IMR-90 (cell line): Measurements from ENCODE around the gene MFAP4. TPM values are rescaled to one million over a fixed set of nuclear protein-coding genes. Genes with fewer than 3 reads are reported as not detected.

ENCODE experiments used
- ATAC-seq: fragments of 200-7000 bp; cut with Tn5 transposase; 2 replicates; pipeline ENCODE4 v1.9.1; 2020; ENCODE audit warnings: low read depth, mild to moderate bottlenecking, moderate library complexity
- BruUV-seq: library from RNA; stranded (reverse); fragments of 400-500 nt; replicated peaks from 2 replicates; lab custom pipeline; 2021; lab: Mats Ljungman, UMichigan
- CTCF ChIA-PET: fragments of 300-600 bp; formaldehyde crosslinking; extraction: SDS; loops from one replicate; lab custom pipeline; 2021; ENCODE audit warnings: antibody characterized with exemption; lab: Yijun Ruan, JAX
- POLR2A ChIA-PET: fragments of 300-600 bp; sonication (Branson Sonifier 250); formaldehyde crosslinking; loops from one replicate; lab custom pipeline; 2022; ENCODE audit warnings: antibody characterized with exemption; ENCODE audit not compliant: unreplicated experiment; lab: Charles Lee
- DNase-seq: peaks from one replicate; pipeline ENCODE4 v3.0.0; 2013
- H2AFZ ChIP-seq: replicated peaks from 2 replicates; pipeline ENCODE3; 2013; ENCODE audit warnings: low read length, mild to moderate bottlenecking; ENCODE audit not compliant: poor library complexity
- H2AK5ac ChIP-seq: 2 replicates; pipeline ENCODE4 v1.6.1; 2013; ENCODE audit warnings: low read depth, low read length, inconsistent platforms
- H2AK9ac ChIP-seq: replicated peaks from 2 replicates; pipeline ENCODE3; 2013; ENCODE audit warnings: mild to moderate bottlenecking, low read depth, low read length, moderate library complexity; ENCODE audit not compliant: poor library complexity
- H2BK120ac ChIP-seq: 2 replicates; pipeline ENCODE4 v1.6.1; 2013; ENCODE audit warnings: low read depth, low read length, inconsistent platforms
- H2BK15ac ChIP-seq: 3 replicates; pipeline ENCODE4 v1.6.1; 2013; ENCODE audit warnings: low read depth, low read length, inconsistent platforms
- H2BK20ac ChIP-seq: 2 replicates; pipeline ENCODE4 v1.6.1; 2013; ENCODE audit warnings: low read depth, mild to moderate bottlenecking, inconsistent platforms, low read length, moderate library complexity
- H2BK5ac ChIP-seq: 2 replicates; pipeline ENCODE4 v1.6.1; 2013; ENCODE audit warnings: mild to moderate bottlenecking, low read depth, low read length, inconsistent platforms; ENCODE audit not compliant: poor library complexity, severe bottlenecking
- H3K14ac ChIP-seq: replicated peaks from 2 replicates; pipeline ENCODE4 v1.6.1; 2013; ENCODE audit warnings: low read depth, low read length, inconsistent platforms
- H3K18ac ChIP-seq: 2 replicates; pipeline ENCODE4 v1.6.1; 2013; ENCODE audit warnings: low read depth, low read length, control low read depth
- H3K23ac ChIP-seq: 2 replicates; pipeline ENCODE4 v1.6.1; 2013; ENCODE audit warnings: low read depth, low read length, inconsistent platforms
- H3K27ac ChIP-seq: 2 replicates; pipeline ENCODE4 v1.5.1; 2013; ENCODE audit warnings: mild to moderate bottlenecking, control low read depth, low read length; ENCODE audit not compliant: insufficient read depth
- H3K27me3 ChIP-seq: 2 replicates; pipeline ENCODE4 v1.6.1; 2013; ENCODE audit warnings: low read length; ENCODE audit not compliant: control insufficient read depth, insufficient read depth
- H3K36me3 ChIP-seq: 2 replicates; pipeline ENCODE4 v1.6.1; 2013; ENCODE audit warnings: low read length, mixed read lengths; ENCODE audit not compliant: control insufficient read depth, insufficient read depth
- H3K4ac ChIP-seq: 2 replicates; pipeline ENCODE4 v1.6.1; 2013; ENCODE audit warnings: low read depth, low read length, inconsistent platforms
- H3K4me1 ChIP-seq: 2 replicates; pipeline ENCODE4 v1.6.1; 2013; ENCODE audit warnings: low read length, mixed read lengths; ENCODE audit not compliant: control insufficient read depth, insufficient read depth
- H3K4me2 ChIP-seq: 2 replicates; pipeline ENCODE4 v1.6.1; 2013; ENCODE audit warnings: low read depth, mild to moderate bottlenecking, control low read depth, low read length, moderate library complexity
- H3K4me3 ChIP-seq: 2 replicates; pipeline ENCODE4 v1.5.1; 2013; ENCODE audit warnings: low read depth, mild to moderate bottlenecking, control low read depth, low read length, moderate library complexity; ENCODE audit not compliant: insufficient read depth
- H3K56ac ChIP-seq: 2 replicates; pipeline ENCODE4 v1.6.1; 2013; ENCODE audit warnings: low read length, inconsistent platforms; ENCODE audit not compliant: insufficient read depth; ENCODE audit errors: extremely low read depth
- H3K79me1 ChIP-seq, 2 experiments: 2 replicates each; pipeline ENCODE4 v1.6.1; 2013; ENCODE audit warnings: low read length in 2 of 2, inconsistent platforms in 1 of 2, low read depth in 1 of 2
- H3K9ac ChIP-seq: 2 replicates; pipeline ENCODE4 v1.6.1; 2013; ENCODE audit warnings: low read depth, low read length, control low read depth
- H3K9me1 ChIP-seq: 2 replicates; pipeline ENCODE4 v1.6.1; 2013; ENCODE audit warnings: low read length, inconsistent platforms; ENCODE audit not compliant: insufficient read depth
- H3K9me3 ChIP-seq: 2 replicates; pipeline ENCODE4 v1.6.1; 2013; ENCODE audit warnings: low read length; ENCODE audit not compliant: control insufficient read depth, insufficient read depth
- H4K20me1 ChIP-seq: 2 replicates; pipeline ENCODE4 v1.6.1; 2013; ENCODE audit warnings: low read length, inconsistent platforms; ENCODE audit not compliant: insufficient read depth
- H4K5ac ChIP-seq: 2 replicates; pipeline ENCODE4 v1.6.1; 2013; ENCODE audit warnings: mild to moderate bottlenecking, low read depth, low read length, control low read depth
- H4K8ac ChIP-seq, 2 experiments: 2 replicates each; pipeline ENCODE4 v1.6.1; 2013; ENCODE audit warnings: low read depth in 2 of 2, low read length in 2 of 2, control low read depth in 1 of 2, inconsistent platforms in 1 of 2
- H4K91ac ChIP-seq: 2 replicates; pipeline ENCODE4 v1.6.1; 2013; ENCODE audit warnings: low read depth, low read length, inconsistent platforms; ENCODE audit not compliant: insufficient read depth
- BHLHE40 ChIP-seq: fragments of 150-350 bp; IDR thresholded peaks from 2 replicates; pipeline ENCODE4 v1.6.1; 2016; ENCODE audit warnings: mild to moderate bottlenecking, low read depth, low read length
- CEBPB ChIP-seq: IDR thresholded peaks from 2 replicates; pipeline ENCODE4 v1.6.1; 2012; ENCODE audit warnings: low read depth, low read length, improper control_type of control experiment
- CHD1 ChIP-seq: IDR thresholded peaks from 2 replicates; pipeline ENCODE4 v1.6.1; 2012; ENCODE audit warnings: low read depth, low read length, improper control_type of control experiment
- FOS ChIP-seq: fragments of 150-350 bp; IDR thresholded peaks from 2 replicates; pipeline ENCODE4 v1.6.1; 2016; ENCODE audit warnings: low read depth, low read length
- MAFK ChIP-seq: IDR thresholded peaks from 2 replicates; pipeline ENCODE4 v1.6.1; 2012; ENCODE audit warnings: low read depth, low read length, improper control_type of control experiment
- MAZ ChIP-seq: IDR thresholded peaks from 2 replicates; pipeline ENCODE4 v1.6.1; 2012; ENCODE audit warnings: low read depth, mild to moderate bottlenecking, low read length, improper control_type of control experiment, moderate library complexity, borderline replicate concordance
- MXI1 ChIP-seq: IDR thresholded peaks from 2 replicates; pipeline ENCODE4 v1.6.1; 2012; ENCODE audit warnings: low read depth, mild to moderate bottlenecking, low read length, moderate library complexity, borderline replicate concordance
- NFE2L2 ChIP-seq: fragments of 150-350 bp; IDR thresholded peaks from 2 replicates; pipeline ENCODE4 v1.6.1; 2016; ENCODE audit warnings: low read depth, mild to moderate bottlenecking, low read length
- POLR2A ChIP-seq: IDR thresholded peaks from 2 replicates; pipeline ENCODE4 v1.6.1; 2012; ENCODE audit warnings: mild to moderate bottlenecking, low read depth, low read length
- RAD21 ChIP-seq: IDR thresholded peaks from 2 replicates; pipeline ENCODE4 v1.6.1; 2012; ENCODE audit warnings: low read length, improper control_type of control experiment
- RCOR1 ChIP-seq: IDR thresholded peaks from 2 replicates; pipeline ENCODE4 v1.6.1; 2012; ENCODE audit warnings: mild to moderate bottlenecking, low read length, improper control_type of control experiment; ENCODE audit not compliant: insufficient replicate concordance
- RFX5 ChIP-seq: IDR thresholded peaks from 2 replicates; pipeline ENCODE4 v1.8.0; 2012; ENCODE audit warnings: low read depth, mild to moderate bottlenecking, low read length, moderate library complexity
- SMC3 ChIP-seq: fragments of 150-350 bp; IDR thresholded peaks from 2 replicates; pipeline ENCODE4 v1.6.1; 2016; ENCODE audit warnings: low read depth, mild to moderate bottlenecking, antibody characterized with exemption, low read length, moderate library complexity
- WGBS, 2 experiments: methylation state at CpG; one replicate each; pipeline versions ENCODE4 v1.1.5 to v1.1.7; 2013; ENCODE audit warnings: missing lambda C conversion rate in 2 of 2; ENCODE audit not compliant: insufficient read length in 1 of 2; ENCODE audit errors: extremely low coverage in 2 of 2; 5-methylcytosine and 5-hydroxymethylcytosine counted together
- dilution Hi-C: fragments of 300-500 bp; cut with HindIII; formaldehyde crosslinking; loops from one replicate; pipeline ENCODE4 v1.14.3; 2018; ENCODE audit warnings: low sequenced_read_pairs; ENCODE audit not compliant: unreplicated experiment
- in situ Hi-C: fragments of 300-500 bp; cut with MboI; formaldehyde crosslinking; loops from 3 replicates; pipeline ENCODE4 v1.14.3; 2019; ENCODE audit warnings: low sequenced_read_pairs, inconsistent platforms, mixed read lengths
- intact Hi-C: fragments of 100-400 bp; cut with micrococcal nuclease; formaldehyde crosslinking; loops from 2 replicates; pipeline ENCODE4 v1.10.0; 2022
- polyA plus RNA-seq, 3 experiments: library from polyadenylated mRNA; depleted of rRNA; stranded (reverse); fragments of >200 nt; gene quantifications; 2 replicates each; pipeline ENCODE4 v1.2.3, GENCODE V29; 2012; ENCODE audit warnings: low replicate concordance in 1 of 3
- total RNA-seq: library from RNA; depleted of rRNA; stranded (reverse); fragments of >200 nt; gene quantifications from 2 replicates; pipeline ENCODE4 v1.2.3, GENCODE V29; 2012
- TF ChIP-seq, protein P1 (sequence below): fragments of 150-350 bp; IDR thresholded peaks from 2 replicates; pipeline ENCODE4 v1.6.1; 2016; ENCODE audit warnings: low read depth, mild to moderate bottlenecking, low read length, moderate library complexity, borderline replicate concordance
- TF ChIP-seq, protein P2 (sequence below): conservative IDR thresholded peaks from 2 replicates; pipeline ENCODE4 v1.5.1; 2012; ENCODE audit warnings: mild to moderate bottlenecking, low read depth, low read length, improper control_type of control experiment
- TF ChIP-seq, protein P3 (sequence below): fragments of 150-350 bp; IDR thresholded peaks from 2 replicates; pipeline ENCODE4 v1.6.1; 2017; ENCODE audit warnings: mild to moderate bottlenecking, antibody characterized with exemption, low read length, low read depth

MFAP4 gene
- total and polyA plus RNA-seq, 2 of the 4 experiments (the other 2 are of a cell fraction) = 7.0 to 71.6 TPM

DNA sequence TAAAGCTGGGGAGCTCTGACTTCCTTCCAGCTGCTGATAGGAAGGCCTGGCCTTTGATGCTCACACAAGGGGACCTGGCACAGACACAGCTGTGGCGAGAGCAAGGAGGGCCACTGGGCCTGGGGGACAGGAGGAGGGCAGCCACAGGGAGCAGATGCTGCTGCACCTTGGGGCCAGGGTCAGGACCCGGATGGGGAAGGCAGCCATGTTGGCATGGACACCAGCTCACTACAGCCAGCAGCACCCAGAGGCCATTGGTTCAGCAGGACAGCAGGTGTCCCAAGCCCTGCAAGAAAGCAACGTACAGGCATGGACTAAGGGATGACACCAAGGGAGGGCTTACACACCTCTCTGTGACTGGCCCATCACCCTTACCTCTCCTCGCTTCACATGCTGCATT, 16.0 kb upstream of the MFAP4 start:
- BruUV-seq = no TSS peak
- no peak overlapping the region for H2BK120ac ChIP-seq
- H3K23ac ChIP-seq = no peak overlapping the region
- no peak overlapping the region for H2AFZ ChIP-seq
- H3K4me1 ChIP-seq = peaks cover 8% of the 10 kb centered on the region
- no peaks in the 10 kb centered on the region for H3K79me1 ChIP-seq
- H3K4me3 ChIP-seq = no peak overlapping the region
- H2BK5ac ChIP-seq = no peak overlapping the region
- TF ChIP-seq, protein P1, sequence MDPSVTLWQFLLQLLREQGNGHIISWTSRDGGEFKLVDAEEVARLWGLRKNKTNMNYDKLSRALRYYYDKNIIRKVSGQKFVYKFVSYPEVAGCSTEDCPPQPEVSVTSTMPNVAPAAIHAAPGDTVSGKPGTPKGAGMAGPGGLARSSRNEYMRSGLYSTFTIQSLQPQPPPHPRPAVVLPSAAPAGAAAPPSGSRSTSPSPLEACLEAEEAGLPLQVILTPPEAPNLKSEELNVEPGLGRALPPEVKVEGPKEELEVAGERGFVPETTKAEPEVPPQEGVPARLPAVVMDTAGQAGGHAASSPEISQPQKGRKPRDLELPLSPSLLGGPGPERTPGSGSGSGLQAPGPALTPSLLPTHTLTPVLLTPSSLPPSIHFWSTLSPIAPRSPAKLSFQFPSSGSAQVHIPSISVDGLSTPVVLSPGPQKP = no peak
- TF ChIP-seq RAD21 = no peak
- TF ChIP-seq FOS = no peak
- TF ChIP-seq MAFK = no peak
- TF ChIP-seq, protein P2, sequence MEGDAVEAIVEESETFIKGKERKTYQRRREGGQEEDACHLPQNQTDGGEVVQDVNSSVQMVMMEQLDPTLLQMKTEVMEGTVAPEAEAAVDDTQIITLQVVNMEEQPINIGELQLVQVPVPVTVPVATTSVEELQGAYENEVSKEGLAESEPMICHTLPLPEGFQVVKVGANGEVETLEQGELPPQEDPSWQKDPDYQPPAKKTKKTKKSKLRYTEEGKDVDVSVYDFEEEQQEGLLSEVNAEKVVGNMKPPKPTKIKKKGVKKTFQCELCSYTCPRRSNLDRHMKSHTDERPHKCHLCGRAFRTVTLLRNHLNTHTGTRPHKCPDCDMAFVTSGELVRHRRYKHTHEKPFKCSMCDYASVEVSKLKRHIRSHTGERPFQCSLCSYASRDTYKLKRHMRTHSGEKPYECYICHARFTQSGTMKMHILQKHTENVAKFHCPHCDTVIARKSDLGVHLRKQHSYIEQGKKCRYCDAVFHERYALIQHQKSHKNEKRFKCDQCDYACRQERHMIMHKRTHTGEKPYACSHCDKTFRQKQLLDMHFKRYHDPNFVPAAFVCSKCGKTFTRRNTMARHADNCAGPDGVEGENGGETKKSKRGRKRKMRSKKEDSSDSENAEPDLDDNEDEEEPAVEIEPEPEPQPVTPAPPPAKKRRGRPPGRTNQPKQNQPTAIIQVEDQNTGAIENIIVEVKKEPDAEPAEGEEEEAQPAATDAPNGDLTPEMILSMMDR = no peak
- no peak for TF ChIP-seq NFE2L2
- TF ChIP-seq MXI1 = no peak
- no peak for TF ChIP-seq POLR2A
- TF ChIP-seq CHD1 = no peak
- TF ChIP-seq CEBPB = no peak
- TF ChIP-seq RCOR1 = no peak
- no peak for TF ChIP-seq BHLHE40
- no peak for TF ChIP-seq RFX5
- TF ChIP-seq MAZ = no peak
- TF ChIP-seq, protein P3, sequence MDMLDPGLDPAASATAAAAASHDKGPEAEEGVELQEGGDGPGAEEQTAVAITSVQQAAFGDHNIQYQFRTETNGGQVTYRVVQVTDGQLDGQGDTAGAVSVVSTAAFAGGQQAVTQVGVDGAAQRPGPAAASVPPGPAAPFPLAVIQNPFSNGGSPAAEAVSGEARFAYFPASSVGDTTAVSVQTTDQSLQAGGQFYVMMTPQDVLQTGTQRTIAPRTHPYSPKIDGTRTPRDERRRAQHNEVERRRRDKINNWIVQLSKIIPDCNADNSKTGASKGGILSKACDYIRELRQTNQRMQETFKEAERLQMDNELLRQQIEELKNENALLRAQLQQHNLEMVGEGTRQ = no peak
- no peak for TF ChIP-seq SMC3
- no peaks in the 10 kb centered on the region for H4K20me1 ChIP-seq
- H4K91ac ChIP-seq = no peak overlapping the region
- H4K8ac ChIP-seq = no peak overlapping the region
- no peak overlapping the region for H3K4me2 ChIP-seq
- POLR2A ChIA-PET = no interaction called here
- H2AK9ac ChIP-seq = no peak overlapping the region
- DNase-seq (no peak), ATAC-seq (no peak)
- intact Hi-C loops = no loop called here
- no peak overlapping the region for H2BK20ac ChIP-seq
- in situ Hi-C loops = no loop called here
- H2AK5ac ChIP-seq = no peak overlapping the region
- no peak overlapping the region for H3K4ac ChIP-seq
- H3K9me3 ChIP-seq = no peaks in the 10 kb centered on the region
- dilution Hi-C loops = no loop called here
- H3K9ac ChIP-seq = no peak overlapping the region
- no peaks in the 10 kb centered on the region for H3K36me3 ChIP-seq
- no peaks in the 10 kb centered on the region for H3K27me3 ChIP-seq
- no peak overlapping the region for H3K14ac ChIP-seq
- WGBS, 2 experiments = 86% methylated on average over 2 of the region's 4 CpGs; no CpG with 5 or more reads in 1 of the 2 experiments
- no peak overlapping the region for H3K56ac ChIP-seq
- H3K18ac ChIP-seq = no peak overlapping the region
- H4K5ac ChIP-seq = no peak overlapping the region; the same call in 1 of the 2 replicates
- no peak overlapping the region for H2BK15ac ChIP-seq
- H3K9me1 ChIP-seq = peaks cover 7% of the 10 kb centered on the region; the same call in 1 of the 2 replicates
- CTCF ChIA-PET = no interaction called here
- H3K27ac ChIP-seq = no peak overlapping the region
